CMK (cell line): Measurements from ENCODE around the gene EFNA4.

Experiments
- DNase-seq: peaks from one replicate; pipeline ENCODE4 v3.0.0-alpha.2; 2010; ENCODE audit warnings: low read depth

EFNA4 gene

GRCh38 chr1:155033524-155033923, 30.0 kb upstream of the EFNA4 start, which contains the start of the genes DCST1 and DCST2:
TSS of gene DCST1 (plus strand) at chr1:155033824. CDS start at chr1:155034037, 213 bp downstream.
TSS of gene DCST2 (minus strand) at chr1:155033781. CDS start at chr1:155033701, 80 bp downstream.
- no peak for DNase-seq

GRCh38 chr1:155034318-155035208, 29.0 kb upstream of the EFNA4 start:
- no peak for DNase-seq

- no peak for DNase-seq
These were observed 27.6 kb upstream of the EFNA4 start for GRCh38 chr1:155035936-155036335.

GRCh38 chr1:155037043-155037442, 26.5 kb upstream of the EFNA4 start:
- DNase-seq = no peak

GRCh38 chr1:155037851-155038441, 25.6 kb upstream of the EFNA4 start:
- no peak for DNase-seq

- DNase-seq = no peak
These were observed 24.8 kb upstream of the EFNA4 start for GRCh38 chr1:155038602-155039307.

- no peak for DNase-seq
These were observed 24.3 kb upstream of the EFNA4 start for GRCh38 chr1:155039308-155039669.

GRCh38 chr1:155040358-155041093, 23.0 kb upstream of the EFNA4 start:
- no peak for DNase-seq

GRCh38 chr1:155042789-155043188, 20.8 kb upstream of the EFNA4 start:
- no peak for DNase-seq

GRCh38 chr1:155043301-155043702, 20.2 kb upstream of the EFNA4 start:
- DNase-seq = no peak

- DNase-seq = no peak
These were observed 19.7 kb upstream of the EFNA4 start for GRCh38 chr1:155043793-155044192.

GRCh38 chr1:155044365-155044764, 19.2 kb upstream of the EFNA4 start:
- DNase-seq = no peak

- peak; percentile 66 for DNase-seq
These were observed 18.5 kb upstream of the EFNA4 start for GRCh38 chr1:155044812-155045657.

- no peak for DNase-seq
These were observed 14.8 kb upstream of the EFNA4 start for GRCh38 chr1:155048449-155049334.

GRCh38 chr1:155049651-155050559, 13.6 kb upstream of the EFNA4 start:
- DNase-seq = no peak

- DNase-seq = peak; percentile 64
These were observed 12.8 kb upstream of the EFNA4 start, which contains the start of gene ADAM15 for GRCh38 chr1:155050560-155051341. TSS of gene ADAM15 (plus strand) at chr1:155051316. CDS start at chr1:155051387, 71 bp downstream.

- no peak for DNase-seq
These were observed 12.2 kb upstream of the EFNA4 start for GRCh38 chr1:155051342-155051776.
